HCEC 1CT (cell line): Measurements from ENCODE around the gene LONRF2.
"Not testable (repeated sequence)": the region's sequence is repeated elsewhere in the genome, so short reads cannot be mapped to it uniquely, and the experiment has no call there.

Experiments
- DNase-seq: peaks from one replicate; pipeline ENCODE4 v3.0.0-alpha.2; 2017

The LONRF2 gene

DNA sequence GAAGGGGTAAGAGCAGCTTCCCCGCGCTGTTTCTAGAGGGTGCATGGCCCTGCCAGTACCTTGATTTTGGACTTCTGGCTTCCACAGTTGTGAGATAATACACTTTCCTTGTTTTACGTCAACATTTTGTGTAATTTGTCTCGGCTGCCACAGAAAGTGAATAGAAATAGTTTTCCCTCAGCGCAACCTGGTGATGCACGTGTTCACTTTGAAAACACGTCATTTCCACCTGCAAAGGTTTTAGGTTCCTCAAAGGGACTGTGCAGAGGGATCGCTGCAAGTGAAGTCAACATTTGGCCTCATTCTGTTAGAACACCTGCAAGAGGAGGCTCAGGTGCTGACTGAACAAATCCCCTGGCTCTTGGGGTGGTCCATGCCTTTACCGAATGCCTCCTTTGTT lies 71.7 kb downstream of the LONRF2 start:
- DNase-seq = no peak

DNA sequence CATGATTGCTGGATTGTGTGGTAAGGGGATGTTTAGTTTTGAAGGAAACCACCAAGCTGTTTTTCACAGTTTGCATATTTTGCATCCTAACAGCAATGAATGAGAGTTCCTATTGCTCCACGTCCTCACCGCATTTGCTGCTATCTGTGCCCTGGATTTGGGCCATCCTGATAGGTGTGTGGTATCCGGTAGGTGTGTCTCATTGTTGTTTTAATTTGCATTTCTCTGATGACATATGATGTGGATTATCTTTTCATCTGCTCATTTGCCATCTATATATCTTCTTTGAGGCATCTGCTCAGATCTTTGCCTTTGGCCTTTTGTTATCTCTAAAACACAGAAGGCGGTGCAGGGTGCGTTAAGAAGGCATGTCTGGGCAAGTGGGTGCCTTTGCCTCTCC lies 73.3 kb downstream of the LONRF2 start:
- no peak for DNase-seq

DNA sequence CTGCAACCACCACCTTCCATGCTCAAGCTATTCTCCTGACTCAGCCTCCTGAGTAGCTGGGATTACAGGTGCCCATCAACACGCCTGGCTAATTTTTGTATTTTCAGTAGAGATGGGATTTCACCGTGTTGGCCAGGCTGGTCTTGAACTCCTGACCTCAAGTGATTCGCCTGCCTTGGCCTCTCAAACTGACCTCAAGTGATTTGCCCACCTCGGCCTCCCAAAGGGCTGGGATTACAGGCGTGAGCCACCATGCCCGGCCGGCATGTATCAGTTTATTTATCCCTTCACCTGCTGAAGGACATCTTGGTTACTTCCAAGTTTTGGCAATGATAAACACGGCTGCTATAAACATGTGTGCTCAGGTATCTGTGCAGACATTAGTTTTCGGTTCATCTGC lies 73.7 kb downstream of the LONRF2 start:
- not testable (repeated sequence) for DNase-seq

DNA sequence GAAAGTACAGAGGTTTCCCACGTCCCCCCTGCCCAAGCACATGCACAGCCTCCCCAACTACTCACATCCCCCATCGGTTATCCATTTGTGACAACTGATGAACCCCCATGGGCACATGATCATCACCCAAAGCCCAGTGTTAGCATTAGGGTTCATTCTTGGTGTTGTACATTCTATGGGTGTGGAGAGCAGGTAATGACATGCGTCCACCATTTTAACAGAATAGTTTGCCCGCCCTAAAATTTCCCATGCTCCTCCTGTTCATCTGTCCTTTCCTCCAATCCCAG lies 74.3 kb downstream of the LONRF2 start:
- no peak for DNase-seq

DNA sequence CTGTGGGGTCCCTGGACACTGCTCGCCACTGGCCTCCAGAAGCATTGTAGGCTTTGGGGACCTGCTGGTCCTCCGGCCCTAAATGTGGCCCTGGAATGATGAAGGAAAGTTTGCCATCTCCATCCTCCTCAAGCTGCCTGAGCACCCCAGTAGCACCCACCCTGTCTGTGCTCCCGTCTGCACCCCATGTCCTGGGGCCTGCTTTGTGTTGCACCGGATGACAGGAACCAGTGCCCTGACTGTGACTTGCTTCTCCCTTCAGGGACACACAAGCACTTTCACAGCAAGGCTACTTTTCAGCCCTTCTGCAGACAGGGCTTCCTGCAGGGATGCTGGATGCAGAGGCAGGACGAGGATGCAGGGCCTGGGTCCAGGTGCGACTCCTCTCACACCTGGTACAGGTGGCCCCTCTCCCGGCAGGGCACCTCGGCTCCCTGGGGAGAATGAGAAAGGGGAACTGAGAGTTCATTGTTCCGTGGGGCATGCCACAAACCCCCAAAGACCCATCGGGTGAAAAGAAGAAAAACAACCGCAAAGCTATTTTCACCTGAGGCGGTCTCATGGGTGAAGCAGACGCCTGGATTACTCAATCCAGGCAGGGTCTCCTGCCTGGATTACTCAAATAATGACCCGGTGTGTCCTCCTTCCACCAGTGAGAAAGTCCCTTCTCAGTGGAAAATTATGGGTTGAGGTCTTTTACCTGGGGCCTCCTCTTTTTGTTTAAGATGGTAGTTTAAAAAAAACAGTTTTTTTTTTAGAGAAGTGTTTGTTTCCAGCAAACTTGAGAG lies 74.9 kb downstream of the LONRF2 start:
- no peak for DNase-seq

DNA sequence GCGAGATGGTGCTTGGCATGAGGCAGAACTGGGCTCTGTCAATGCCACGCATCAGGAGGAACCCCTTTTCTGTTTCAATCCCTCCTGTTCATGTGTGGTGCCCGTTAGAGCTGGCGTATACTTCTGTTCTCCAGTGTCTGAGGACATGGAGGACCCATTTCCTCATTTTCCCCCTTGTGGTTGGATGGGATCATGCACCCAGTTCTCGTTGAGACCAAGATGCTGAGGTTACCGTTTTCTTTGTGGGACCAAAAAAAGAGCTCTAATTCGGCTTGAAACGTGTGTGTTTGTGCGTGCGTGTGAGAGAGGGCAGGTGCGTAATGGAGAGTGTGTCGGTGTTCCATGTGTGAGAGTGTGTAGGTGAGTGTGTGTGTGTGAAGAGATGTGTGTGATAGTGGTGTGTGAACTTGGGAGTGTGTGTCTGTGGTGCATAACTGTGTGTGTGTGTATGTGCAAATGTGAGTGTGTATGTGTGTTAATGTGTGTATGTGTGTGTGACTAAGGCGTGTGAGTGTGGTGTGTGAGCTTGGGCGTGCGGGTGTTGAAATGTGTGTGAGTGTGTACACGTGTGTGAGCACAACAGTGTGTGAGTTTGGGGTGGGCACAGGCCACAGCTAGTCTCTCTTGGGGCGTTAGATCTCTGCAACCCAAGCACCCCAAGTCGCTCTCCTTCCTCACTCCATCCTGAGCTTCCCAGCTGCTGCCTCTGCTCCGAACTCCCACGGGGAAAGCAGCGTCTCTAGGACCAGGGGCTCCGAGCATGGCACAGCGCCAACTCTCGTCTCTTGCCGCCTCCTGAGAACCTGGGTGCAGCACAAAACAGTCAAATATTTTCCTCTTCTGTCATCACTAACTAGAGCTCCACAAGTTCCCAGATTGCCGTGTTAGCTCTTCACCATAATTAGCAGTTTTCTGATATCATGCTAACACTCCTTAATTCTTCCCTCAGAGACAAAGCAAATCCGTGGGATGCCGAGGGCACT lies 75.8 kb downstream of the LONRF2 start:
- DNase-seq = no peak

DNA sequence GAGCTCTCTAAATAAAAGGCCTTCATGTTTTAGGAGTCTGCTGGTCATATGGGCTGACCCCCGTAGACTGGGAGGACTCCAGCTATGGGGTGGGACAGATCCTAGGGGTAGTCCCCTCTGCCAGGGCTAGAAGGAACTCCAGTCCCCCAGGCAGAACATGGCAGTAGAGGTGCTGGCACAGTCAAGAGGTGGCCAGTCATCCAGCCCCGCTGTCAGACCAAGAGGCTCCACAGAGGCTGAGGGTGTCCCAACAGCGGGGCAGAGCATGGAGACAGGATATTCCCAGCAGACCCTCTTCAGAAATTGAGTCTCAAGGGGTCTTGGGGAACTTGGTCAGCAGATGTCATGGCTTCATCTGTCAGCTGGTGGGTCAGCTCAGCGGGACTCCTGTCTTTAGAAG lies 76.6 kb downstream of the LONRF2 start:
- DNase-seq = no peak

DNA sequence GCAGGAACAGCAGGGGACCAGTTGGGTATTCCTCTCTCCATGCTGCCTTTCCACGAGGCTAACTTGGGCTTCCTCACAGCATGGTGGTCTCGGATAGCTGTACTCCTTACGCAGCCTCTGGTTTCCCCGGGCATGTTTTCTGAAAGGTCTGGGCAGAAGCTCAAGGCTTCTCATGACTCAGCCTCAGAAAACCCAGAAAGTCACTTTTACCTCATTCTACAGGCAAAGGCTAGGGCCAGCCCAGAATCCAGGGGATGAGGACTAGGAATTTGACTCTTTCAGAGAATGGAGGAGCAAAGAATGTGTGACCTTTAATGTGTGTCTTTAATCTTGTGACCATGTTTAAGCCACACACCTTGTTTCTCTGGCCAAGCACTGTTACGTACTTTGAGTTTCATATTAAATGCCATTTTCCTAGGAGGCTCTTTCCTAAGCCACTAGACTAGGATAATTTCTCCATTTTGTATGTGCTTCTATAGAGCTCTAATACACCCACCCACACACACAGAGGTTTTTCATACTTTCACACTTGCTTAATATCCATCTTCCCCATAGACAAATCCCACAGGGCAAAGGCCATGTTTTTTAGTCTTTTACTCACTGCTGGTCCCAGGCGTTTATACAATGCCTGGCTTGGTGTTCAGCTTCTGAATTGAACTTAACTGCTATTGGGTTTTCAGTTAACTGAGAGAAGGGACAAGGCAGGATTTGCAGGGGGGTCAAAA lies 77.3 kb downstream of the LONRF2 start:
- DNase-seq = no peak

DNA sequence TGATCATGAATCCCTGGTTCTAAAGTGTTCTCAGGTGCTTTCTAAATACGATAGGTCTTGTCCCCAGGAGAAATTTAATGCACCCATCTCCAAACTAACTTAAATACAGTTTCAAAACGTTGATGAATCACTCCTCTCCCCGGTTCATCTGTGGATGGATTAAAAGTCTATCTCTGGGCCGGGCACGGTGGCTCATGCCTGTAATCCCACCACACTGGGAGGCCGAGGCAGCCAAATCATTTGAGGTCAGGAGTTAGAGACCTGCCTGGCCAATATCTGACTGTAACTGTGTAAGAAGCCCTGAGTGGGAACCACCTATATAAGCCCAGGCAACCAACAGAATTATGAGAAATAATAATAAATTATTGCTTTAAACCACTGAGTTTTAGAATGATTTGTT lies 78.7 kb downstream of the LONRF2 start:
- no peak for DNase-seq

DNA sequence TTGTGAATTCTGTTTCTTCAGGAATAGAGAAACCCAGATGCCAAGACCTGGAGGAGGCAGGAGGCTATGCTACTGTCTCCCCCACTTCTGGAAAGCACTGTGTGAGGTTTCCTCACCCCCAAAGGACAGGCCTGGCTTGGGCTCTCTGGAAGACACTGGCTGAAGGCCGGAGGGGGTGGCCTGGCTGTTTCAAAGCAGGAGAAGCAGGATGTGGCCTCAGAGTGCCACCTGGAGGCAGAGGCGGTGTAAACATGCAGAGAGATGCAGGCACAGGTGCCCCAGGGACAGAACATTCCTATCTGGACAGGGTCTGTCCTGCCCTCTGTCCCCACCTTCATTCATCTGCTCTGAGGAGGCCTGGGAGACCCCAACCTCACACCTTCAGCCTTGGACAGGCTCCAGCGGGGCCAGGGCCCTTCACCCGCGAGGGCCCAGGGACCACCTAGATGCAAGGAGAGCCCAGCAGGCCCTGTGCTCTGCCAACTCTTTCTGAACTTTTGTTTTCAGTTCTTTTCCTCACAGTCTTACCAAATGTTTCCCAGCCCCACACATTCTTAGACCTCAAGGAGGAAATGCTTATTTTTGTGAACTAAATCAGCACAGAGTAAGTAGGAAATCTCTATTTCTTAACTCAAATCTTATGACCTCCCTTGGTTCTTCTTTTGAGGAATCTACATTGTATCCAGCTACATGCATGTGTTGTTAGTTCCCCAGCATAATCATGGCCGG lies 79.2 kb downstream of the LONRF2 start:
- DNase-seq = no peak

DNA sequence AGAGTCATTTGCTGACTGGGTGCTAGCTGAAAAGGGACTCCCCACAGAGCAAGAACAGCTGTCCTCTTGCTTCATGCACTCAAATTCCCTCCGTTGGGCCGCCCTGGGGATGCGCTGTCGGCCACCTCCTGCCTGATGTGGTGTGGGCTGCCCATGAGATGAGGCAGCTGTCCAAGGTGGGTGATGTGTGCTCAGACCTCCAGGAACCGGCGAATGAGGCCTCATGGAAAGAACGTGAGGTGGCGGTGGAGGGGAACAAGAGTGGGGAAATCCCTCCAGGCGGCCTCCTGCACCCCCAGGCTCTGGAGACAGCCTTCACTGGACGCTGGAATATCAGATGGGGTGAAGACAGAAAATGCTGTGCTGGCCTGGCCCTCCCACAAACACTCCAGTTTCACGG lies 79.8 kb downstream of the LONRF2 start:
- no peak for DNase-seq

DNA sequence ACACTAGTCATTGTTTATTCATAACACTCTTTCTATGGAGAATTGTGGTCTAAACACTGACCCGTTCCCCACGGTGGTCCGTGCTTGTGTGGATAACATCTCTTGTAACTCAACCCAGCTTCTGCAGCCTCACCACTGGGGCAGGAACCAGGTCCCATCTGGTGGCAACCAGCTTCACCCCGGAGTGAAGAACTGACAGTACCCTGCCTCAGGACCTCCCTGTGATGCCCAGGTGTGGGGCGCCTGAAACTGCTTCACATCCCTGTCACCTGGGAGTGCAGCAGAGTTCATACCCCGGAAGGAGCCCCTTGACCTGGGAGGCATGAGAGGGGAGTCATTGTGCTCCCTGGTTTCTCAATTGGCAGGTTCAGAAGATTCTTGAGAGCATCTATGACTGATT lies 81.1 kb downstream of the LONRF2 start:
- DNase-seq = no peak

DNA sequence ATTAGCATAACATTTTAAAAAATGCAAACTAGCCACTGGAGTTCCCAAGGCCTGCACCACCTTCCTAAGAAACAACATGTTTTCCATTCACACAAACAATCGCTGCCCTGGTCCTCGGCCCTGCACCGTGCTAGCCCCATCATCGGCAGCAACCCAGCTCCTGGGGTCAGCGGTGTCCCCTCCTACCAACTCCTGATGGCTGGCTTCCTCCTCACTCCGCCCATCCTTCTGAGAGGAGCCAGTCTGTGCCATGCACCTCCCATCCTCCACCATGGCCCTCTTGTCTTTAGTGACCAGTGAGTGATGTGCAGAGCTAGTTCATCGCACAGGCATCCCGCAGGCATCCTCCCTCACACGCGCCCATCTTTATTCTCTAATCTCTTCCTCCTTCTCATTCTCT lies 81.9 kb downstream of the LONRF2 start:
- DNase-seq = no peak

DNA sequence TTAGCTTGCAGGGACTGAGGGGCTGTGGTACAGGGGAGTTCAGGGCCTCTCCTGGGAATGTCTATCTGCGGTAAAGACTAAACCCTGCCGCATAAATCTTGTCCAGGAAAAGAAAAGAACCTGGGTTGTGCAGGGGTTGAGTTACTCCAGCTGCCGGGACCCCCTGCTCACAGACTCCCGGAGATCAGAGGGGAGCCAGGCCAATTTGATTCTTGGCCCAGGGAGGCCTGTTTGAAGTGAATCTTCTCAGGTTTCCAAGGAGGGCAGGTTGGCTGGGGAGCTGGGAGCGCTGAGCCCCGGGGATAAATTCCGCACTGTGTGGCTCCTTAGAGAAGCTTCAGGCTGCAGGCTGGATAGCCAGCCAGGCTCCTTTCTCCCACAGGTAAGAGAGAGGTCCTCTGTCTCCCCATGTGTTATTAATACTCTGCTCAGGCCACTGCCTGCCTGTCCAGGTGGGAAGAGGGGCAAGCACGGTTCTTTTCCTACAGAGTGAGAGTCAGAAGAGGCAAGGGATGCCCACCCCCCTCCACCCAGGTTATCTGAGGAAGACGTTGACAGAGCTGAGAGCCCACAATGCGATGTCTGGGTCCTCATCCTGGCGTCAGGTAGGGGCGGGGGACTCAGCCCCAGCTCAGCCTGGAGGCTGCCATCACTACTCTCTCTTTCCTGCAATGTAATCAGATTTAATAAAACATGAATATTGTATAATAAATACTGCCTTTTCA lies 82.7 kb downstream of the LONRF2 start:
- DNase-seq = no peak

DNA sequence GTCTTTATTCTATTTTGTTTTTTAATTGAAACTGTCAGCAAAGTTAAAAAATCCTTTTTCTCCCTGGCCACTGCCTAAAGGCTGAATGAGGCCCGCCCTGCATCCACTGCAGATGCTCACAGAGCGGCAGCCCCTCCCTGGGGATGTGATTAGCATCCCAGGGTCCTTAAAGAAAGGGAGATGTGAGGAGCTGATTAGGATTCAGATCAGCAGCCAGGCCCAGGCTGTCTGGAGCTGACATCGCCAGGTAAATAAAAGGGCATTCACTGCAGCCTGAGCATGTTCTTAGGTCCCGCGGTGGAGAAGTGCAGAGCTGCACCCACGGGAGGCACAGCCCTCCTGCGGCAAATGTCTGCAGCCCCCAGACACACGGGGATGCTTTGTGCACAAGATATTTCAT lies 83.8 kb downstream of the LONRF2 start:
- DNase-seq = no peak

DNA sequence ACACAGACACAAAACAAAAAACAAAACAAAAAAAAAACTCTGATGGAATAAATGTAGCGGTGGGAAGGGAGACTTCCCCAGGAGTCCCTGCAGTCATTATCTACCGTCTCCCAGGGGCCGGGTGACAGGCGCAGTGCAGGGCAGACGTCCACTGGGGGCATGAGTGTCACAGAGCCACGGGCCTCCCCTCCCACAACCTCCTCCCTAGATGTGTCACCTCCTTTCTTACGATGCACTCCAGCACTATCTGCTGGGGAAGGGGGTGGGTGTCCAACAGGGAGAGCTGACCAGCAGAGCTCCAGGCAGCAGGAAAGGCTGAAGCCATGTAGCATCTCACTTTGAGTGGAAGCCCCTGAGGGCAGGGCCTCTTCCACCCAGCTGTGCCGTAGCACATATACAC lies 84.5 kb downstream of the LONRF2 start:
- DNase-seq = no peak

DNA sequence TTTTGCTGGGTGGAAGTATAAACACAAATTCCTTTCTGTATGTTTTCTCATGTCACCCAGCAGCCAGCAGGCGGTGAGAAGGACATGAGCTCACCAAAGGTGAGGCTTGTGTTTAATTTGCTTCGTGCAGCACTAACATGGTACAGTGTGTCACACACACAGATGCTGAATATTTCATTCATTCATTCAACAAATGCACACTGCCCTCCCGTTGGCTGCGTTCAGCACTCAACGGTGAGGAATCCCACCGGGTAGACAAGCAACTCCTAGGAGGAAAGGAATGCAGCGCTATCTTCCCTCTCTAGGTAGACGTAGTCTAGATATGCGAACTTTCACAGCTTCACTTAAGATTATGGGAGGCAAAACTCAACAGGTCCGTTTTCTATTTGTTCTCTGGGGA lies 85.1 kb downstream of the LONRF2 start:
- no peak for DNase-seq

DNA sequence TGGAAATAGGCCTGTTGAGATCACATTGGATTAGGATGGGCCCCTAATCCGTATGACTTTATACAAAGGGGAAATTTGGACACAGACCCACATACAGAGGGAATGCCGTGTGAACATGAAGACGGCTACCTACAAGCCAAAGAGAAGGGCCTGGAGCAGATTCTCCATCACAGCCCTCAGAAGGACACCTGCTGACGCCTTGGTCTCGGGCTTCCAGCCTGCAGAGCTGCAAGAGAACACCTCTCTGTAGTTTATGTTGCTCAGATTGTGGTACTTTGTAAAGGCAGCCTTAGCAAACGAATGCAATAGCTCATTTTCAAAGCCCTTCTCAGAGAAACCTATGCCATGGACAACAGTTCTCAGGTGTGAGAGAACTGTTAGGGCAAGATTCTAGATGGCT lies 86.1 kb downstream of the LONRF2 start:
- DNase-seq = no peak

DNA sequence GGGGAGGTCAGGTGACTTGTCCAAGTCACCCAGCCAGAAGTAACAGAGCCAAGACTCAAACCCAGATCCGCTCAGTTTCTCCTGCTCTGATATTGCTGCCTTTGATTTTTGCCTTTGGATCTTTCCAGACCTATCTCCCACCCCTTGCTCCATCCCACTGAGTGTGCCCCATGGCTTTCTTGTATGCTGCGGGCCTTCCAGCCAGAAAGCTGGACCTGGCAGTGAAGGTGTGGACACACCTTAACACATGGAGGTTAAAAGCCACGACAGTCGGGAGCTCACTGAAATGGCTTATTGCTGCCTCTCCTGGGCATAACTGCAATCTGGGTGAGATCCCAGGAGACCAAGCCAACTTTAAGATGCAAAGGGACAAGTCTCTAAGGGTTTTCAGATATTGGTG lies 86.7 kb downstream of the LONRF2 start:
- no peak for DNase-seq

DNA sequence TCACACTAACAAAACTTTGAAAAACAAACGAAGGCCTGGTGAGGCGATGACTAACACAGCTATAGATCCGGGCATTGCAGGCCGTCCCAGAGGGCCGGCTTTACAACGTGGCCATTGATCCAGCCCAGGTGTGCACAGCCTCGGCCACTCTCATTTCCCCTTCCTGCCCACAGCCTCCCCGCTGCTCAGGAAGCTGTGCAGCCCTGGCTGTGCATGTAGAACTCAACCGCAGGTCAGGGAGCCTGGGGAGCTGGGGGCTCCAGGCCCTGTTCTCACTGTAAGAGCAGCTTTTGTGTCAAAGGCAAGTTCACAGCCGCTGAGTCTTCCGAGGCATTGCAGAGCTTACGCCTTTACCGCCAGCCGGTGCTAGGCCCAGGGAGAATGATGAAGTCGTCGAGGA lies 87.2 kb downstream of the LONRF2 start:
- DNase-seq = no peak

DNA sequence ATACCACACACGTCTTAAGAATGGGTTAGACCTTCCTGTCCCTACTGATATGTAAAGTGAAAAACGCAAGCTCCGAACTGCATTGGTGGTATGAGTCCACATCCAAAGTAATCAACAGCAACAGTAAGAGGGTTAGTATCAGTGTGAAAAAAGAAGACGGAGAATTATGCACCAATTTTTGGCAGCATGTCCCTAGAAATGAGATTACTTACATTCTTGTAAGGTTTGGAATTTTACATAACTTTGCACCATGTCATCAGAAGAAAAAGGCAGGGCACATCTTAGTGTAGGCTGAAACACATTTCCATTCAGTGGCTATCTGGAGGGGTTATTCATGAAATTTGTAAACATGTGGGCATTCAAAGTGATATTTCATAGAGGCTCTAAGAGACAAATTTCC lies 88.2 kb downstream of the LONRF2 start:
- DNase-seq = no peak

DNA sequence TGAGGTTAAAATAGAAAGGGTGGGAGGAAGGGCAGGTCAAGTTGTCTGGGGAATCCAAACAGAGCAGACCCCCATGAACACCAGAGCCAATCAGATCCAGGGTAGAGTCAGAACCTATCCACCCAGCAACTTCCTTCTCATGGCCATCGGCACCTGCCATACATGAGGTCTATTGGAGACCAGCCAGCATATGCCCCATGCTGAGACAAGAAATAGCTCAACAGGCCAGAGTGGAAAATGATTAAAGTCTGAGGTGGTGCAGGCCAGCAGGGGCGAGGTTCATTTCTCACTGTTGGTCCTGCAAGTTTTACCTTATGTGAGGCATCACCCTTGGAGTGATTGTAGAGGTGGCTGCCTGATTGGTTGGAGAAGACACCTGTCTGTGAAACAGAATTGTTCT lies 89.2 kb downstream of the LONRF2 start:
- DNase-seq = no peak
